IMR-90 (cell line): ENCODE results near the gene ZC3HAV1L. TPM values are rescaled to one million over a fixed set of nuclear protein-coding genes. Genes with fewer than 3 reads are reported as not detected.

Experiments
- ATAC-seq: fragments of 200-7000 bp; cut with Tn5 transposase; 2 replicates; pipeline ENCODE4 v1.9.1; 2020; ENCODE audit warnings: low read depth, mild to moderate bottlenecking, moderate library complexity
- BruUV-seq: library from RNA; stranded (reverse); fragments of 400-500 nt; replicated peaks from 2 replicates; lab custom pipeline; 2021; lab: Mats Ljungman, UMichigan
- CTCF ChIA-PET: fragments of 300-600 bp; formaldehyde crosslinking; extraction: SDS; loops from one replicate; lab custom pipeline; 2021; ENCODE audit warnings: antibody characterized with exemption; lab: Yijun Ruan, JAX
- POLR2A ChIA-PET: fragments of 300-600 bp; sonication (Branson Sonifier 250); formaldehyde crosslinking; loops from one replicate; lab custom pipeline; 2022; ENCODE audit warnings: antibody characterized with exemption; ENCODE audit not compliant: unreplicated experiment; lab: Charles Lee
- DNase-seq: peaks from one replicate; pipeline ENCODE4 v3.0.0; 2013
- H2AFZ ChIP-seq: replicated peaks from 2 replicates; pipeline ENCODE3; 2013; ENCODE audit warnings: low read length, mild to moderate bottlenecking; ENCODE audit not compliant: poor library complexity
- H2AK5ac ChIP-seq: 2 replicates; pipeline ENCODE4 v1.6.1; 2013; ENCODE audit warnings: low read depth, low read length, inconsistent platforms
- H2AK9ac ChIP-seq: replicated peaks from 2 replicates; pipeline ENCODE3; 2013; ENCODE audit warnings: mild to moderate bottlenecking, low read depth, low read length, moderate library complexity; ENCODE audit not compliant: poor library complexity
- H2BK120ac ChIP-seq: 2 replicates; pipeline ENCODE4 v1.6.1; 2013; ENCODE audit warnings: low read depth, low read length, inconsistent platforms
- H2BK15ac ChIP-seq: 3 replicates; pipeline ENCODE4 v1.6.1; 2013; ENCODE audit warnings: low read depth, low read length, inconsistent platforms
- H2BK20ac ChIP-seq: 2 replicates; pipeline ENCODE4 v1.6.1; 2013; ENCODE audit warnings: low read depth, mild to moderate bottlenecking, inconsistent platforms, low read length, moderate library complexity
- H2BK5ac ChIP-seq: 2 replicates; pipeline ENCODE4 v1.6.1; 2013; ENCODE audit warnings: mild to moderate bottlenecking, low read depth, low read length, inconsistent platforms; ENCODE audit not compliant: poor library complexity, severe bottlenecking
- H3K14ac ChIP-seq: replicated peaks from 2 replicates; pipeline ENCODE4 v1.6.1; 2013; ENCODE audit warnings: low read depth, low read length, inconsistent platforms
- H3K18ac ChIP-seq: 2 replicates; pipeline ENCODE4 v1.6.1; 2013; ENCODE audit warnings: low read depth, low read length, control low read depth
- H3K23ac ChIP-seq: 2 replicates; pipeline ENCODE4 v1.6.1; 2013; ENCODE audit warnings: low read depth, low read length, inconsistent platforms
- H3K27ac ChIP-seq: 2 replicates; pipeline ENCODE4 v1.5.1; 2013; ENCODE audit warnings: mild to moderate bottlenecking, control low read depth, low read length; ENCODE audit not compliant: insufficient read depth
- H3K27me3 ChIP-seq: 2 replicates; pipeline ENCODE4 v1.6.1; 2013; ENCODE audit warnings: low read length; ENCODE audit not compliant: control insufficient read depth, insufficient read depth
- H3K36me3 ChIP-seq: 2 replicates; pipeline ENCODE4 v1.6.1; 2013; ENCODE audit warnings: low read length, mixed read lengths; ENCODE audit not compliant: control insufficient read depth, insufficient read depth
- H3K4ac ChIP-seq: 2 replicates; pipeline ENCODE4 v1.6.1; 2013; ENCODE audit warnings: low read depth, low read length, inconsistent platforms
- H3K4me1 ChIP-seq: 2 replicates; pipeline ENCODE4 v1.6.1; 2013; ENCODE audit warnings: low read length, mixed read lengths; ENCODE audit not compliant: control insufficient read depth, insufficient read depth
- H3K4me2 ChIP-seq: 2 replicates; pipeline ENCODE4 v1.6.1; 2013; ENCODE audit warnings: low read depth, mild to moderate bottlenecking, control low read depth, low read length, moderate library complexity
- H3K4me3 ChIP-seq: 2 replicates; pipeline ENCODE4 v1.5.1; 2013; ENCODE audit warnings: low read depth, mild to moderate bottlenecking, control low read depth, low read length, moderate library complexity; ENCODE audit not compliant: insufficient read depth
- H3K56ac ChIP-seq: 2 replicates; pipeline ENCODE4 v1.6.1; 2013; ENCODE audit warnings: low read length, inconsistent platforms; ENCODE audit not compliant: insufficient read depth; ENCODE audit errors: extremely low read depth
- H3K79me1 ChIP-seq, 2 experiments: 2 replicates each; pipeline ENCODE4 v1.6.1; 2013; ENCODE audit warnings: low read length in 2 of 2, inconsistent platforms in 1 of 2, low read depth in 1 of 2
- H3K9ac ChIP-seq: 2 replicates; pipeline ENCODE4 v1.6.1; 2013; ENCODE audit warnings: low read depth, low read length, control low read depth
- H3K9me1 ChIP-seq: 2 replicates; pipeline ENCODE4 v1.6.1; 2013; ENCODE audit warnings: low read length, inconsistent platforms; ENCODE audit not compliant: insufficient read depth
- H3K9me3 ChIP-seq: 2 replicates; pipeline ENCODE4 v1.6.1; 2013; ENCODE audit warnings: low read length; ENCODE audit not compliant: control insufficient read depth, insufficient read depth
- H4K20me1 ChIP-seq: 2 replicates; pipeline ENCODE4 v1.6.1; 2013; ENCODE audit warnings: low read length, inconsistent platforms; ENCODE audit not compliant: insufficient read depth
- H4K5ac ChIP-seq: 2 replicates; pipeline ENCODE4 v1.6.1; 2013; ENCODE audit warnings: mild to moderate bottlenecking, low read depth, low read length, control low read depth
- H4K8ac ChIP-seq, 2 experiments: 2 replicates each; pipeline ENCODE4 v1.6.1; 2013; ENCODE audit warnings: low read depth in 2 of 2, low read length in 2 of 2, control low read depth in 1 of 2, inconsistent platforms in 1 of 2
- H4K91ac ChIP-seq: 2 replicates; pipeline ENCODE4 v1.6.1; 2013; ENCODE audit warnings: low read depth, low read length, inconsistent platforms; ENCODE audit not compliant: insufficient read depth
- BHLHE40 ChIP-seq: fragments of 150-350 bp; IDR thresholded peaks from 2 replicates; pipeline ENCODE4 v1.6.1; 2016; ENCODE audit warnings: mild to moderate bottlenecking, low read depth, low read length
- CEBPB ChIP-seq: IDR thresholded peaks from 2 replicates; pipeline ENCODE4 v1.6.1; 2012; ENCODE audit warnings: low read depth, low read length, improper control_type of control experiment
- ELK1 ChIP-seq: fragments of 150-350 bp; IDR thresholded peaks from 2 replicates; pipeline ENCODE4 v1.6.1; 2016; ENCODE audit warnings: low read depth, mild to moderate bottlenecking, low read length, moderate library complexity, borderline replicate concordance
- FOS ChIP-seq: fragments of 150-350 bp; IDR thresholded peaks from 2 replicates; pipeline ENCODE4 v1.6.1; 2016; ENCODE audit warnings: low read depth, low read length
- MAFK ChIP-seq: IDR thresholded peaks from 2 replicates; pipeline ENCODE4 v1.6.1; 2012; ENCODE audit warnings: low read depth, low read length, improper control_type of control experiment
- MAZ ChIP-seq: IDR thresholded peaks from 2 replicates; pipeline ENCODE4 v1.6.1; 2012; ENCODE audit warnings: low read depth, mild to moderate bottlenecking, low read length, improper control_type of control experiment, moderate library complexity, borderline replicate concordance
- MXI1 ChIP-seq: IDR thresholded peaks from 2 replicates; pipeline ENCODE4 v1.6.1; 2012; ENCODE audit warnings: low read depth, mild to moderate bottlenecking, low read length, moderate library complexity, borderline replicate concordance
- NFE2L2 ChIP-seq: fragments of 150-350 bp; IDR thresholded peaks from 2 replicates; pipeline ENCODE4 v1.6.1; 2016; ENCODE audit warnings: low read depth, mild to moderate bottlenecking, low read length
- POLR2A ChIP-seq: IDR thresholded peaks from 2 replicates; pipeline ENCODE4 v1.6.1; 2012; ENCODE audit warnings: mild to moderate bottlenecking, low read depth, low read length
- RAD21 ChIP-seq: IDR thresholded peaks from 2 replicates; pipeline ENCODE4 v1.6.1; 2012; ENCODE audit warnings: low read length, improper control_type of control experiment
- RCOR1 ChIP-seq: IDR thresholded peaks from 2 replicates; pipeline ENCODE4 v1.6.1; 2012; ENCODE audit warnings: mild to moderate bottlenecking, low read length, improper control_type of control experiment; ENCODE audit not compliant: insufficient replicate concordance
- RFX5 ChIP-seq: IDR thresholded peaks from 2 replicates; pipeline ENCODE4 v1.8.0; 2012; ENCODE audit warnings: low read depth, mild to moderate bottlenecking, low read length, moderate library complexity
- SMC3 ChIP-seq: fragments of 150-350 bp; IDR thresholded peaks from 2 replicates; pipeline ENCODE4 v1.6.1; 2016; ENCODE audit warnings: low read depth, mild to moderate bottlenecking, antibody characterized with exemption, low read length, moderate library complexity
- USF2 ChIP-seq: fragments of 150-350 bp; IDR thresholded peaks from 2 replicates; pipeline ENCODE4 v1.6.1; 2017; ENCODE audit warnings: mild to moderate bottlenecking, antibody characterized with exemption, low read length, low read depth
- whole genome bisulfite sequencing, 2 experiments: methylation state at CpG; one replicate each; pipeline versions ENCODE4 v1.1.5 to v1.1.7; 2013; ENCODE audit warnings: missing lambda C conversion rate in 2 of 2; ENCODE audit not compliant: insufficient read length in 1 of 2; ENCODE audit errors: extremely low coverage in 2 of 2; 5-methylcytosine and 5-hydroxymethylcytosine counted together
- dilution Hi-C: fragments of 300-500 bp; cut with HindIII; formaldehyde crosslinking; loops from one replicate; pipeline ENCODE4 v1.14.3; 2018; ENCODE audit warnings: low sequenced_read_pairs; ENCODE audit not compliant: unreplicated experiment
- in situ Hi-C: fragments of 300-500 bp; cut with MboI; formaldehyde crosslinking; loops from 3 replicates; pipeline ENCODE4 v1.14.3; 2019; ENCODE audit warnings: low sequenced_read_pairs, inconsistent platforms, mixed read lengths
- intact Hi-C: fragments of 100-400 bp; cut with micrococcal nuclease; formaldehyde crosslinking; loops from 2 replicates; pipeline ENCODE4 v1.10.0; 2022
- polyA plus RNA-seq, 3 experiments: library from polyadenylated mRNA; depleted of rRNA; stranded (reverse); fragments of >200 nt; gene quantifications; 2 replicates each; pipeline ENCODE4 v1.2.3, GENCODE V29; 2012; ENCODE audit warnings: low replicate concordance in 1 of 3
- total RNA-seq: library from RNA; depleted of rRNA; stranded (reverse); fragments of >200 nt; gene quantifications from 2 replicates; pipeline ENCODE4 v1.2.3, GENCODE V29; 2012
- TF ChIP-seq, protein P1 (sequence below): conservative IDR thresholded peaks from 2 replicates; pipeline ENCODE4 v1.5.1; 2012; ENCODE audit warnings: mild to moderate bottlenecking, low read depth, low read length, improper control_type of control experiment

Gene ZC3HAV1L
- total and polyA plus RNA-seq, 2 of the 4 experiments (the other 2 are of a cell fraction), result 4.5 to 9.4 TPM

DNA sequence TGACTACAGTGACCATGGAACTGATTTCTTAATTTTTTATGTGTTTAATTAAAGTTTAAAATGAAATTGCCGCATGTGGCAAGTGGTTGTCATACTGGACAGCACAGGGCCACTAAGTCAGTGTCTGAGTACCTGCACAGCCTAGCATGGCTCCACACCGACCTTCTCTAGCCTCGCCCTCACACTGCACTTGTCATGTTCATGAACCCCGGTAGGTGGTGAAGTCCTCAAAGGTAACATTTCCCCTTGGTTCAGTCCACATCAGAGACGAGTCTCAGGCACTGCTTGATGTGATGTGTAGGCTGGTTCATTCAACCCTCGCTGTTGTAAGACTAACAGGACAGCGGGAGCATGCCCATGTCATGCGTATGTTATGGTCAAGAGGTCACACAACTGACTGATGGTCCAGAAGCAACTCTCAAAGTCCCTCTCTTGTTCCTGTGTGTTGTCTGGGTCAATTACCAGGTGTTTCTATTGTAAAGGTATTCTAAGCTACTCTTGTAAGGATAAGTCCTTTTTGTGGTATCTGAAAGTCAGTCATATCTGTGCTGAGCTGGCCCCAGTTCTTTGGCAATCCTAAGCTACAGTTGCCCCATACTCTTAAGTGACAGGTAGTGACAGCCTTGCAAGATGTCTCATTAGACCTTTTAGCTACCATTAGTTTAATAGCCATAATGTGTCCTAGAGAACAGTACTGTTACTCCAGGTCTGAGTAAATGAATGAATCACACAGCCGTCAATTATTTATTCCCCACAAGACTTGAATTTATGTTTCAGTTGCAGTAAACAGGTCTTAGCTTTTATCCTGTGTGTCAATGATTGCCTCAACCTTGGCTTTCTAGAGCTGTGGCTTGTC, 32.9 kb upstream of the ZC3HAV1L start:
- no peak overlapping the region for H2BK120ac ChIP-seq
- no peak overlapping the region for H3K56ac ChIP-seq
- no peak overlapping the region for H3K27ac ChIP-seq
- no peak for ATAC-seq
- dilution Hi-C loops, result no loop called here
- H3K79me1 ChIP-seq, result no peaks in the 10 kb centered on the region; a peak in 1 of 4 replicates
- H3K4me1 ChIP-seq, result no peaks in the 10 kb centered on the region
- no peak overlapping the region for H3K18ac ChIP-seq
- TF ChIP-seq RAD21 (no peak), BHLHE40 (no peak), RFX5 (no peak), NFE2L2 (no peak), CEBPB (no peak), RCOR1 (no peak), POLR2A (no peak), FOS (no peak), ELK1 (no peak), USF2 (no peak), SMC3 (no peak), MAFK (no peak), MXI1 (no peak), MAZ (no peak)
- TF ChIP-seq, protein P1, sequence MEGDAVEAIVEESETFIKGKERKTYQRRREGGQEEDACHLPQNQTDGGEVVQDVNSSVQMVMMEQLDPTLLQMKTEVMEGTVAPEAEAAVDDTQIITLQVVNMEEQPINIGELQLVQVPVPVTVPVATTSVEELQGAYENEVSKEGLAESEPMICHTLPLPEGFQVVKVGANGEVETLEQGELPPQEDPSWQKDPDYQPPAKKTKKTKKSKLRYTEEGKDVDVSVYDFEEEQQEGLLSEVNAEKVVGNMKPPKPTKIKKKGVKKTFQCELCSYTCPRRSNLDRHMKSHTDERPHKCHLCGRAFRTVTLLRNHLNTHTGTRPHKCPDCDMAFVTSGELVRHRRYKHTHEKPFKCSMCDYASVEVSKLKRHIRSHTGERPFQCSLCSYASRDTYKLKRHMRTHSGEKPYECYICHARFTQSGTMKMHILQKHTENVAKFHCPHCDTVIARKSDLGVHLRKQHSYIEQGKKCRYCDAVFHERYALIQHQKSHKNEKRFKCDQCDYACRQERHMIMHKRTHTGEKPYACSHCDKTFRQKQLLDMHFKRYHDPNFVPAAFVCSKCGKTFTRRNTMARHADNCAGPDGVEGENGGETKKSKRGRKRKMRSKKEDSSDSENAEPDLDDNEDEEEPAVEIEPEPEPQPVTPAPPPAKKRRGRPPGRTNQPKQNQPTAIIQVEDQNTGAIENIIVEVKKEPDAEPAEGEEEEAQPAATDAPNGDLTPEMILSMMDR, result no peak
- H4K20me1 ChIP-seq, result no peaks in the 10 kb centered on the region
- H3K4ac ChIP-seq, result no peak overlapping the region
- in situ Hi-C loops, result no loop called here
- no peak overlapping the region for H2AFZ ChIP-seq
- no peak overlapping the region for H3K4me3 ChIP-seq
- H3K27me3 ChIP-seq, result no peaks in the 10 kb centered on the region
- H4K8ac ChIP-seq, result no peak overlapping the region
- H3K9ac ChIP-seq, result no peak overlapping the region
- intact Hi-C loops, result no loop called here
- no peak overlapping the region for H2AK9ac ChIP-seq
- H2BK5ac ChIP-seq, result no peak overlapping the region
- no peak overlapping the region for H3K4me2 ChIP-seq
- peaks cover 33% of the 10 kb centered on the region for H3K36me3 ChIP-seq
- no peak overlapping the region for H4K91ac ChIP-seq
- H3K9me3 ChIP-seq, result peaks cover 2% of the 10 kb centered on the region; the same call in 1 of the 2 replicates
- no peak overlapping the region for H4K5ac ChIP-seq
- CTCF ChIA-PET, result no interaction called here
- H3K14ac ChIP-seq, result no peak overlapping the region
- no peaks in the 10 kb centered on the region for H3K9me1 ChIP-seq
- WGBS, 2 experiments, result 100% methylated on average over 1 of the region's 9 CpGs; no CpG with 5 or more reads in 1 of the 2 experiments
- POLR2A ChIA-PET, result no interaction called here
- no peak overlapping the region for H3K23ac ChIP-seq
- H2AK5ac ChIP-seq, result no peak overlapping the region
- H2BK20ac ChIP-seq, result no peak overlapping the region
- H2BK15ac ChIP-seq, result no peak overlapping the region
- no peak for DNase-seq
- no TSS peak for BruUV-seq
